Measurements from ENCODE around the gene CYSLTR2. TPM values are rescaled to one million over a fixed set of nuclear protein-coding genes. Genes with fewer than 3 reads are reported as not detected.

Gene CYSLTR2
- total and polyA plus RNA-seq, 9 of the 15 experiments (the other 6 are each of a cell fraction or from before 2014, with no cell fraction given) = not detected

DNA sequence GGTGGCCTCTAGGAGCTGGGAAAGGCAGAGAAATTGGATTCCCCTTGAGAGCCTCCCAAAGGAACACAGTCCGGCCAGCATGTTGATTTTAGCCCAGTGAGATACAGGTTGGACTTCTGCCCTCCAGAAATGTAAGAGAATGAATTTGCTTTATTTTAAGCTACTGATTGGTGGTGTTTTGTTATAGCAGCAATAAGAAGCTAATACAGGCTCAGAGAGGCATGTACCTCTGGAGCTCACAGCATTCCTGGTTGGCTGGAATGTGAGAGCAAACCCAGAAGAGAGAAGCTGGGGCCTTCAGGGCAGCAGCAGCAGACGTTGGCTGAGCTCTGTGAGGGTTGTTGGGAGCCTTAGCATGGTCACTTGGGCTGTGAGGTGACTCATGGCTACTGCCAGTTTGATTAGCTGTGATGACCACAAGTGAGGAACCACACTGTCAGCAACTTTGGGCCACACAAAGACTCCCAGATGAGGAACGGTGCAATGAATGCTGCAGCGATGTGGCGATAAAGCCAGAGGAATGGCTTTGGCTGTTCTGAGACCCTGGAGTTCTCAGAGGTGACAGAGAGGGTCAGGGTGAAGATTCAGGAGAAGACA is 80.1 kb downstream of the CYSLTR2 start:
- no peaks in the 10 kb centered on the region for H3K79me2 ChIP-seq (ENCODE audit: control insufficient read depth, insufficient read depth, low read length)
- H3K4me3 ChIP-seq = no peak overlapping the region
- DNase-seq (ENCODE audit: extremely low read depth in 1 of 4, low spot score in 3 of 4) (no peak), FAIRE-seq (no peak), ATAC-seq (no peak)
- no peak overlapping the region for H3K27ac ChIP-seq (ENCODE audit: extremely low read depth, low read depth, low read length)
- H2AFZ ChIP-seq (ENCODE audit: low read depth, low read length) = no peak overlapping the region
- H3K4me2 ChIP-seq (ENCODE audit: insufficient read depth, low read length) = no peak overlapping the region
- TF ChIP-seq FOSL1 (tag; conservative IDR thresholded peaks at IDR 0.05) (0 out of 2 replicates have a peak, but pooled peaks have one; percentile 32), ZBTB7A (IDR thresholded peaks at IDR 0.05; ENCODE audit: borderline replicate concordance, control insufficient read depth, low read depth, low read length) (no peak), XRCC4 (IDR thresholded peaks at IDR 0.05; ENCODE audit: extremely low read depth, insufficient read depth, insufficient read length) (no peak), NRF1 (conservative IDR thresholded peaks at IDR 0.05 in 1 of 2, IDR thresholded peaks at IDR 0.05 in 1 of 2) (no peak), ZNF507 (tag; conservative IDR thresholded peaks at IDR 0.05) (no peak), CXXC5 (CRISPR knock-in tag; IDR thresholded peaks at IDR 0.05) (no peak), ATF7 (IDR thresholded peaks at IDR 0.05) (no peak), ZNF12 (CRISPR knock-in tag; IDR thresholded peaks at IDR 0.05) (peak; percentile 29; the same call in 1 of the 2 replicates), IRF2 (CRISPR knock-in tag; IDR thresholded peaks at IDR 0.05) (no peak), ZBTB17 (CRISPR knock-in tag; IDR thresholded peaks at IDR 0.05) (no peak), HNRNPUL1 (IDR thresholded peaks at IDR 0.05; ENCODE audit: low read length) (no peak), GABPB1 (CRISPR knock-in tag; IDR thresholded peaks at IDR 0.05) (no peak)
- TF ChIP-seq, protein P1, sequence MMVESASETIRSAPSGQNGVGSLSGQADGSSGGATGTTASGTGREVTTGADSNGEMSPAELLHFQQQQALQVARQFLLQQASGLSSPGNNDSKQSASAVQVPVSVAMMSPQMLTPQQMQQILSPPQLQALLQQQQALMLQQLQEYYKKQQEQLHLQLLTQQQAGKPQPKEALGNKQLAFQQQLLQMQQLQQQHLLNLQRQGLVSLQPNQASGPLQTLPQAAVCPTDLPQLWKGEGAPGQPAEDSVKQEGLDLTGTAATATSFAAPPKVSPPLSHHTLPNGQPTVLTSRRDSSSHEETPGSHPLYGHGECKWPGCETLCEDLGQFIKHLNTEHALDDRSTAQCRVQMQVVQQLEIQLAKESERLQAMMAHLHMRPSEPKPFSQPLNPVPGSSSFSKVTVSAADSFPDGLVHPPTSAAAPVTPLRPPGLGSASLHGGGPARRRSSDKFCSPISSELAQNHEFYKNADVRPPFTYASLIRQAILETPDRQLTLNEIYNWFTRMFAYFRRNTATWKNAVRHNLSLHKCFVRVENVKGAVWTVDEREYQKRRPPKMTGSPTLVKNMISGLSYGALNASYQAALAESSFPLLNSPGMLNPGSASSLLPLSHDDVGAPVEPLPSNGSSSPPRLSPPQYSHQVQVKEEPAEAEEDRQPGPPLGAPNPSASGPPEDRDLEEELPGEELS (CRISPR knock-in tag; IDR thresholded peaks at IDR 0.05; ENCODE audit: borderline replicate concordance) = no peak
- ChIA-PET CTCF (ENCODE audit: low intra/inter-chr PET ratio) (no interaction called here), POLR2A (interaction anchor here (1.1 kb wide), 1 partner anchor 34 kb away, joined by 3 read pairs; no protein-coding TSS in a partner anchor)
- 0% methylated on average over 3 of the region's 5 CpGs for WGBS (ENCODE audit: insufficient coverage, low coverage, missing lambda C conversion rate)
- no peaks in the 10 kb centered on the region for H3K9me3 ChIP-seq (replicated peaks; ENCODE audit: control insufficient read depth, insufficient read depth, low read depth, low read length)
- no peaks in the 10 kb centered on the region; a peak in 2 of 5 replicates for H3K27me3 ChIP-seq (ENCODE audit: control insufficient read depth in 2 of 2, insufficient read depth in 2 of 2, low read length in 2 of 2)
- H3K9ac ChIP-seq (ENCODE audit: insufficient read depth in 1 of 2, low read depth in 2 of 2, low read length in 2 of 2) = no peak overlapping the region
- H4K20me1 ChIP-seq (replicated peaks; ENCODE audit: control insufficient read depth, insufficient read depth, low read length) = no peaks in the 10 kb centered on the region; the same call in 1 of the 2 replicates
- H3K36me3 ChIP-seq (ENCODE audit: control insufficient read depth, insufficient read depth, low read length) = no peaks in the 10 kb centered on the region
- in situ Hi-C loops (cut with MboI) = no loop called here
- no TSS peak for BruUV-seq (replicated peaks)
- intact Hi-C loops (cut with micrococcal nuclease) = no loop called here
- H3K9me1 ChIP-seq (ENCODE audit: control insufficient read depth, insufficient read depth, low read length) = no peaks in the 10 kb centered on the region
- peaks cover 2 to 3% of the 10 kb centered on the region in 2 experiments; a peak in 4 of 5 replicates for H3K4me1 ChIP-seq (replicated peaks in 1 of 2; ENCODE audit: control insufficient read depth in 2 of 2, insufficient read depth in 2 of 2, low read length in 2 of 2)

All from K562 (cell line).